ENCODE measurements around the gene GCNT1. TPM values are rescaled to one million over a fixed set of nuclear protein-coding genes. Genes with fewer than 3 reads are reported as not detected.

GCNT1 gene
- total RNA-seq, 2 experiments from 2014 or later, result 0.36 to 0.53 TPM

GRCh38 chr9:76465442-76466298, 6.7 kb downstream of the GCNT1 start:
- intact Hi-C loops (cut with DNase I, micrococcal nuclease), result no loop called here
- POLR2A ChIA-PET, result no interaction called here
- H3K4me3 Mint-ChIP-seq, result no peak overlapping the region

GRCh38 chr9:76466299-76466605, 7.3 kb downstream of the GCNT1 start:
- H3K27me3 Mint-ChIP-seq, result no peaks in the 10 kb centered on the region
- no peak overlapping the region for H3K27ac Mint-ChIP-seq
- Histone ChIP-seq H3K36me3 (ENCODE audit: insufficient read depth, low read length) (no peaks in the 10 kb centered on the region), H3K4me1 (ENCODE audit: insufficient read depth, low read length) (no peaks in the 10 kb centered on the region), H3K4me3 (ENCODE audit: low read length) (no peak overlapping the region), H3K9me3 (ENCODE audit: control insufficient read depth in 1 of 2, insufficient read depth in 1 of 2, low read length in 2 of 2) (no peaks in the 10 kb centered on the region), H3K27me3 (ENCODE audit: control insufficient read depth in 1 of 2, insufficient read depth in 2 of 2, low read length in 2 of 2) (no peaks in the 10 kb centered on the region), H3K27ac (ENCODE audit: low read depth in 1 of 2, low read length in 2 of 2) (no peak overlapping the region)
- no peak for ATAC-seq (ENCODE audit: poor library complexity)
- no peaks in the 10 kb centered on the region for H3K9me3 Mint-ChIP-seq
- intact Hi-C loops (cut with DNase I, micrococcal nuclease), result no loop called here
- ChIA-PET POLR2A (no interaction called here), CTCF (no interaction called here)
- no peaks in the 10 kb centered on the region for H3K36me3 Mint-ChIP-seq (ENCODE audit: low read depth)
- no peak for TF ChIP-seq CTCF (IDR thresholded peaks at IDR 0.05)
- no peaks in the 10 kb centered on the region for H3K4me1 Mint-ChIP-seq (ENCODE audit: low read depth)
- DNase-seq, result no peak
- H3K4me3 Mint-ChIP-seq, result no peak overlapping the region

More at GRCh38 chr9:76465442-76466298, 6.7 kb downstream of the GCNT1 start:
- DNase-seq, result no peak
- Mint-ChIP-seq H3K27ac (no peak overlapping the region), H3K36me3 (ENCODE audit: low read depth) (no peaks in the 10 kb centered on the region), H3K27me3 (no peaks in the 10 kb centered on the region), H3K4me1 (ENCODE audit: low read depth) (no peaks in the 10 kb centered on the region), H3K9me3 (no peaks in the 10 kb centered on the region)
- Histone ChIP-seq H3K36me3 (ENCODE audit: insufficient read depth, low read length) (no peaks in the 10 kb centered on the region), H3K4me3 (ENCODE audit: low read length) (no peak overlapping the region), H3K9me3 (ENCODE audit: control insufficient read depth in 1 of 2, insufficient read depth in 1 of 2, low read length in 2 of 2) (no peaks in the 10 kb centered on the region), H3K4me1 (ENCODE audit: insufficient read depth, low read length) (peaks cover 2% of the 10 kb centered on the region), H3K27me3 (ENCODE audit: control insufficient read depth in 1 of 2, insufficient read depth in 2 of 2, low read length in 2 of 2) (no peaks in the 10 kb centered on the region), H3K27ac (ENCODE audit: low read depth in 1 of 2, low read length in 2 of 2) (no peak overlapping the region)
- no peak for ATAC-seq (ENCODE audit: poor library complexity)
- CTCF ChIA-PET, result no interaction called here
- no peak for TF ChIP-seq CTCF (IDR thresholded peaks at IDR 0.05)

GRCh38 chr9:76474419-76474818, 15.4 kb downstream of the GCNT1 start:
- TF ChIP-seq CTCF (IDR thresholded peaks at IDR 0.05), result no peak
- intact Hi-C loops (cut with DNase I, micrococcal nuclease), result no loop called here
- no peaks in the 10 kb centered on the region for H3K4me1 ChIP-seq (ENCODE audit: insufficient read depth, low read length)
- no peak overlapping the region for H3K4me3 Mint-ChIP-seq
- H3K36me3 ChIP-seq (ENCODE audit: insufficient read depth, low read length), result no peaks in the 10 kb centered on the region
- H3K36me3 Mint-ChIP-seq (ENCODE audit: low read depth), result peaks cover 4% of the 10 kb centered on the region
- peaks cover 6% of the 10 kb centered on the region for H3K9me3 Mint-ChIP-seq
- POLR2A ChIA-PET, result no interaction called here
- H3K4me3 ChIP-seq (ENCODE audit: low read length), result no peak overlapping the region
- no peak overlapping the region for H3K27ac ChIP-seq (ENCODE audit: low read depth in 1 of 2, low read length in 2 of 2)
- CTCF ChIA-PET, result interaction anchor here (1.2 kb wide), 1 partner anchor 9 kb away, joined by 3 read pairs; no protein-coding TSS in a partner anchor
- no peaks in the 10 kb centered on the region for H3K27me3 ChIP-seq (ENCODE audit: control insufficient read depth in 1 of 2, insufficient read depth in 2 of 2, low read length in 2 of 2)
- H3K4me1 Mint-ChIP-seq (ENCODE audit: low read depth), result no peaks in the 10 kb centered on the region
- DNase-seq (no peak), ATAC-seq (ENCODE audit: poor library complexity) (no peak)
- no peaks in the 10 kb centered on the region for H3K27me3 Mint-ChIP-seq
- no peaks in the 10 kb centered on the region for H3K9me3 ChIP-seq (ENCODE audit: control insufficient read depth in 1 of 2, insufficient read depth in 1 of 2, low read length in 2 of 2)
- no peak overlapping the region for H3K27ac Mint-ChIP-seq

All from CD4-positive, alpha-beta T cell (primary cell).